GM21360 (cell line): Measurements from ENCODE around the gene FLACC1.
"Not testable (repeated sequence)": the region's sequence is repeated elsewhere in the genome, so short reads cannot be mapped to it uniquely, and the experiment has no call there.

ENCODE experiments used
- ATAC-seq: cut with Tn5 transposase; IDR thresholded peaks from one replicate; pipeline ENCODE4 v1.9.1; 2021; ENCODE audit warnings: mild to moderate bottlenecking, moderate library complexity; ENCODE audit not compliant: unreplicated experiment

FLACC1 gene

GRCh38 chr2:201357221-201357620, at the start of gene FLACC1:
FLACC1 (minus strand) TSS chr2:201357345; CDS start chr2:201351404, 5,941 bp downstream.
- ATAC-seq = no peak

- ATAC-seq = no peak
Measured at GRCh38 chr2:201406077-201406662, 49.0 kb upstream of the FLACC1 start.

- ATAC-seq = no peak
Measured at GRCh38 chr2:201404699-201405280, 47.6 kb upstream of the FLACC1 start.

GRCh38 chr2:201403880-201404279, 46.7 kb upstream of the FLACC1 start:
- ATAC-seq = no peak

GRCh38 chr2:201402651-201403562, 45.8 kb upstream of the FLACC1 start:
- no peak for ATAC-seq

GRCh38 chr2:201401815-201402214, 44.7 kb upstream of the FLACC1 start:
- ATAC-seq = no peak

DNA sequence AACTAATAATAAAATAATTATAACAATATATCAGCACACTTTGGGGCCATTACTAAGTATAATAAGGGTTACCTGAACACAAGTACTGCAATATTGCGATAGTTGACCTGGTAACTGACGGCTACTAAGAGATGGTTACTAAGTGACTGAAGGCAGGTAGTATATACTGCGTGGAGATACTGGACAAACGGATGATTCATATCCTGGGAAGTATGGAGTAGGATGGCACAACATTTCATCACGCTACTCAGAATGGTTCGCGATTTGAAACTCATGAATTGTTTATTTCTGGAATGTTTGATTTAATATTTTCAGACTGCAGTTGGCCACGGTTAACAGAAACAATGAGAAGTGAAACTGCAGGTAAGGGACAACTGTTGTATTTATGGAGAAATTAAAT, 39.5 kb upstream of the FLACC1 start:
- no peak for ATAC-seq

GRCh38 chr2:201383136-201383535, 26.0 kb upstream of the FLACC1 start:
- ATAC-seq = no peak

DNA sequence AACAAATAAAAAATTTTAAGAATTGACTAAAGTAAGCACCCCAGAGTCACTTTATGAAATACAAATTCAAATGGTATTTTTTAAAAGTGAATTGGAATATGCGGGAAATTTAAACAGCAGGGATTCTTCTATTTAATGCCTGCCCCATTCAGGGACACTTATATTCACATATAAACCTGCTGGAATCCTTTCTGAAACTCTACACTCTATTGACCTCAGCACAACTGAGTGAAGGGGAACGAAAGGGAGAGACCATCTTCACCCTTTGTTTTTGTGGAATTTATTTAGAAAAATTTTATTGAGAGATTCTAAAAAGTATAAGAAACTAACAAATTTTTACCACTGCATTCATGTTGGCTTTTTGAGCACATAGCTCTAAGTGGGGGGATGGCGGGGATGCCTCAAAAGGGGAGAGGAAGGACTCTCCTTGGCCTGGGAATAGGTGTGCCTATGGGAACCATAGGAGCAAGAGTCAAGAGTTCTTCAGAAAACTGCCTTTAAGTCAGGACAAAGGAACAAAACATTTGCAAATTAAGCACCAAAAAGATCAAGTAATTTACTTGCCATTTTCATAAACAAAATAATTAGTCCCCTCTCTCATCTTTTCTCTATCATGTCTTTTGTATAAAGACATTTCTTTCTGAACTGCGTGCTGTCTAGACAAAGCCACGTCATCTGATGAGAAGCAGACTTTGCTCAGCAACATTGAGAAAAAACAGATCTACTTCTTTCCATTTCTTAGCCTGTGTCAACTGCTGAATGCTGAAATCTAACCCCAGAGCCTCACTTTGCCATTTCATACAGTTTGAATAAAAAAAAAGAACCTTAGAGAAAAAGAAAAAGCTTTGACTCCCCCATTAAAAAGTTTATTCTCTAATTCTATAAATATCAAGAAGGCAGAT, 21.6 kb upstream of the FLACC1 start:
- no peak for ATAC-seq

DNA sequence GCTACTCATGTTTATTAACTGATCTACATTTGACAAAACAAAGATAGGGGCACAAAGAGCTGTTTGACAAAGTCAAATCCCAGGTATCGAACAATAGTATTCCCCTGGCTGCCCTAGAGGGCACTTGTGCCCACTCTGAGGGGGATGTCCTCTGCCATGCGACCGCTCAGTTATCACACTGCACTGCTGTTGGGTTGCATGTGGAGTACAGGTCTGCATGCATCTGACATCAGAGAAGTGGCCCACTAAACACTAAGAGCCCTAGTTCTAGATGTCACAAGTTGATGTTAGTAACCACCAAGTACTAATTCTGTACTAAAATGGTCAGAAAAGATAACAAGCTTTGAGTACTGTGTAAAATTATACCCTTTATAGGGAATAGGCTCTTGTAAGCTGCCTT, 20.1 kb upstream of the FLACC1 start:
- ATAC-seq = no peak

- no peak for ATAC-seq
Measured at GRCh38 chr2:201369775-201370174, 12.6 kb upstream of the FLACC1 start.

DNA sequence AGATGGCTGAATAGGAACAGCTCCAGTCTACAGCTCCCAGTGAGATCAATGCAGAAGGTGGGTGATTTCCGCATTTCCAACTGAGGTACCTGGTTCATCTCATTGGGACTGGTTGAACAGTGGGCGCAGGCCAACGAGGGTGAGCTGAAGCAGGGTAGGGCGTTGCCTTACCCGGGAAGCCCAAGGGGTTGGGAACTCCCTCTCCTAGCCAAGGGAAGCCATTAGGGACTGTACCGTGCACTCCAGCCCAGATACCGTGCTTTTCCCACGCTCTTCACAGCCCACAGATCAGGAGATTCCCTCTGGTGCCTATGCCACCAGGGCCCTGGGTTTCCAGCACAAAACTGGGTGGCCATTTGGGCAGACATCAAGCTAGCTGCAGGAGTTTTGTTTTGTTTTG, 12.2 kb upstream of the FLACC1 start:
- ATAC-seq = not testable (repeated sequence)

- ATAC-seq = no peak
Measured at GRCh38 chr2:201366146-201366545, 9.0 kb upstream of the FLACC1 start.

GRCh38 chr2:201363857-201364560, 6.9 kb upstream of the FLACC1 start:
- no peak for ATAC-seq

- no peak for ATAC-seq
Measured at GRCh38 chr2:201362396-201362795, 5.3 kb upstream of the FLACC1 start.

GRCh38 chr2:201361078-201361733, 4.1 kb upstream of the FLACC1 start:
- ATAC-seq = no peak

DNA sequence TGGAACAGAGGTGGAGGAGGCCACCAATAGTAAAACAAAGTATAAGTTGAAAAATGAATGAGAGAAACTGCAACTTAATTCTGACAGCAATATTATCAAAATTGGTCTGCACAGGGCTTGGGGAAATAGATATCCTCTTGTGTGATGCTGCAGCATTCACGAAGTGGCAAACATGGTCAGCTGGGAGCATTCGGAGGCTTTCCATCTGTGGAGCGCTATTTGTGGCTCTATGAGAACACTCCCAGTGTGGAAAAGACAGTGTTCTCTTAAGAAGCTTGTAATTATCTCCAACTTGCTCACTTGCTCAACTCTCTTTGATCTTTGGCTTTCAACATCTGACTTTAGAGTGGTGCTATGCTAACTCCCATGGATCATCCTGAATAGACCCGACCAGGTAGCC, 3.1 kb upstream of the FLACC1 start:
- no peak for ATAC-seq

DNA sequence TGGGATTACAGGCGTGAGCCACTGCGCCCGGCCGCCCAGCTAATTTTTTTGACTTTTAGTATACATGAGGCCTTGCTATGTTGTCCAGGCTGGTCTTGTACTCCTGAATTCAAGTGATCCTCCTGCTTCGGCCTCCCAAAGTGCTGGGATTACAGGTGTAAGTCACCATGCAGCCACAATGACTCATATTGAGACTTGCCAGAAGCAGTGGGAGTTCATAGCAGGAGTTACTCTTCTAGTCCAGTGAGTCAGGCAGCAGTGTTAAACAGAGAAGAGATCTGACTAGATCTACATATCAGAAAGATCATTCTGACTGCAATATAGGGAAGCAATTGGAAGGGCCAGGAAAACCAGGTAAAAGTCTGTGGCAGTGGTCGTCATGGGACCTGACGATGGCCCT, 1.5 kb upstream of the FLACC1 start:
- ATAC-seq = no peak

- no peak for ATAC-seq
Measured at GRCh38 chr2:201353116-201353515, 4.0 kb downstream of the FLACC1 start.

DNA sequence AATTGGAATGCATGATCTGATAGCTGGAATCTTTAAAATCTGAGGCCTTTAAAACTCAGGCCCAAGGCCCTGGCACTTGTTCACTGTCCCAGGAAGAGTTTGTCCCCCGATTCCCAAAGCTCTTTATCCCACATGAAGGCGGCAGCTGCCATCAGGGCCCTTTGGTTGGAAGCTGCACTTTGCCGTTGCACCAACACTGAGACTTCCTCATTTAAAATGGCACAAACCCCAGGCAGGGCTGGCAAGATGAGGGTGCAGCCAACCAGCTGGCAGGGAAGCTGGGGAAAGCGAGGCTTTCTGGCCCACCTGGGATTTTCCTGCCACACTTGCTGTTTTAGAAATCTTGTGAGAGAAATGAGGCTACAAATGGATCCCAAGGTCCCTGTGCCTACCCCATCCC, 6.3 kb downstream of the FLACC1 start:
- no peak for ATAC-seq
